Ureter (tissue), 1 donor: ENCODE measurements around the gene NAALAD2. TPM values are rescaled to one million over a fixed set of nuclear protein-coding genes. Genes with fewer than 3 reads are reported as not detected.

Source experiments
- DNase-seq: peaks from one replicate; pipeline ENCODE4 v3.0.0-alpha.2; 2020; ENCODE audit warnings: low spot score
- total RNA-seq: library from RNA; stranded (reverse); gene quantifications from one replicate; pipeline ENCODE4 v1.2.4, GENCODE V29; 2023
- donor health status: DM: yes; HTN: yes; CAD: no.

Gene NAALAD2
- total RNA-seq, 1 donor from 2014 or later, result 4.8 TPM

DNA sequence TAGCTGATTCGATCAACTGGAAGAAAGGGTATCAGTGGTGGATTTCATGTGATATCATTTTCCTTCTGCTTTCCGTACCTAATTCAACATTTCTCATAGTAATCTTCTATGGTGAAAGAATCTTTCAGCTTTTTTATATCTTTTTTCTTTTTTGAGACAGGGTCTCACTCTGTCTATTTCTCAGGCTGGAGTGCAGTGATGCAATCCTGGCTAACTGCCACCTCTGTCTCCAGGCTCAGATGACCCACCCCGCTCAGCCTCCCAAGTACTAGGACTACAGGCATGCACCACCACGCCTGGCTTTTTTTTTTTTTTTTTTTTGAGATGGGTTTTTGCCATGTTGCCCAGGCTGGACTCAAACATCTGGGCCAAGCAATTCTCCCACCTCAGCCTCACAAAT is 107.0 kb downstream of the NAALAD2 start:
- DNase-seq, result no peak

Other genes starting within 250 kb of the NAALAD2 start
- not detected for gene TRIM49D1, start 212.4 kb upstream of the NAALAD2 start, total RNA-seq
- not detected for gene TRIM49D2, start 210.6 kb upstream of the NAALAD2 start, total RNA-seq
- not detected for gene TRIM64, start 168.6 kb upstream of the NAALAD2 start, total RNA-seq
- gene TRIM49C, start 103.6 kb upstream of the NAALAD2 start, total RNA-seq, result not detected
- not detected for gene UBTFL1, start 48.7 kb upstream of the NAALAD2 start, total RNA-seq
- 38.9 TPM for gene CHORDC1, start 88.4 kb downstream of the NAALAD2 start, total RNA-seq